GM19099 (cell line): ENCODE results near the gene PEX16.

Source experiments
- POLR2A ChIP-seq: IDR thresholded peaks from 3 replicates; pipeline ENCODE4 v1.6.1; 2011; ENCODE audit warnings: low read depth; ENCODE audit not compliant: insufficient read length; ENCODE audit errors: extremely low read depth

Gene PEX16

DNA sequence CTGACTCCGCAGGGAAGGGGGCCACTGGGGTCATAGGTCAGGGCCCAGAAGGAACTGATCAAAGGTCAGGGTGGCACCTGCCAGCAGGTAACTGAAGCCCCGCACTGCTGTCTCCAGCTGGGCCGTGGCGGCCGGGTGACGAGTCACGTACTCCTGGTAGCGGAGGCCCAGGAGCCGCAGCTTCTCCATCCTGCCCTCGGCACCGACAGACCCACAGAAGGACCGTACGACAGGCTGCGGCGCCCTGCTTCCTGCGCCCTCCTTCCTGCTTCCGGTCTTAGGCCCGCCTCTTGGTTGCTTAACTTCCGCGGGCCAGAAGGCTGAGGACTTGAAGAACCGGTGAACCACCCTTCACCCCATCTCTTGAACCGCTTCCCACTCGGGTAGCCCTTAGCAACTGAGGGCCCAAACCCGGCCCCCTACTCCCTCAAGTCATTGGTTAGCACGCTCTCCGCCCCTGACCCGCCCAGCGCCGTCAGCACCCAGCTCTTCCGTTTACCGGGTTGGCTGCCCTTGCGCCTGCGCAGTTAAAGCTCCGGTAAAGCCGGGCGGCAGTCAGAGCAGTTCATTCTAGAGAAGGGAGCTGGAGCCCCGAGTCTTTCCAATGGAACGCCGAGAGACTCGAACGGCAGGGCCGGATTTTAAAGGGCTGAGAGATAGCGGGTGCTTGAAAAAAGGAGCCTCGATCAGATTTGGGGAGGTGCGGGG is at the start of gene PEX16:
TSS of gene PEX16 (minus strand) at position 255 of the 708 bp plus-strand sequence. CDS start at position 189, 66 bp downstream.
- peak; percentile 89 for TF ChIP-seq POLR2A

DNA sequence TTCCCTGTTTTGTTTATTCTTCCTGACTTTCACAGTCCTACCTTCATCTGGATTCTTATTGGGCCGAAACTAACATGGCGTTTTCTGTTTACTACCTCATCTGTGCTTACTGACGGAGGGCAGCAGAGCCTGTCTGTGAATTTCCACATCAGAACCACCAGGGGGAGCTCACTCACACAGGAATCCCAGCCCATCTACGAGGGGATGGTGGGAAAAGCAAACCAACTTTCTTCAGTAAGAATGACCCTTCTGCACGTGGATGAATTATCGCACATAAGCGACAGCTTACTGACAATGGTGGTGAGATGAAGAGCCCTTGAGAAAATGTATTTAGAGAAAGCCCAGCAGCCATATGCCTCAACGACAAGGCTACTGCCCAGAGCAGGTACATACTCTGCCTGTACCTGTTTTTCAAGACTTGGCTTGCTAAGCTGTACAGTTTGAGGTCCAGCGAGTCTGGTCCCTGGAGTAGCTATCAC is 47.3 kb upstream of the PEX16 start:
- TF ChIP-seq POLR2A, result no peak

DNA sequence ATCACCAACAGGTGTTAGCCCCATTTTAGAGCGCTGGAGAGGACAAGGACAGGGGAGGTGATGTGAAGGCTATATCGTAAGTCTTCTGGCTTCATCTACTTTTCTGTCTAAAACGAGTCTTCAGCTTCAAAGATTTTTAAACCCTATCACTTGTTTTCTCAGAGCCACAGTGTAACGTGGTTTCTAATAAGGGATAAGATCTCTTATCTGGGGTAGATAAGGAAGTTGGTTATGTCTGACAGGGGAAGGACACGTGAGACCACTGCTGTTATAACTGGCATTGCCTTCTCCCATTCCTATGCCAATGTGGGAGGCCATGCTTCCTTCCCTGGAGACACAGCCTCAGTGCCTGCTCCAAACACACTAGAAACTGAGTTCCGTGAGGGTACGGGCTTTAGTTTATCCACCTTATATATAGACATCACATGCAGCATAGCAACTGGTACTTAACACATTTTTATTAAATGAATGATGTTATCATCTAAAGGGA is 44.1 kb upstream of the PEX16 start:
- TF ChIP-seq POLR2A, result no peak

DNA sequence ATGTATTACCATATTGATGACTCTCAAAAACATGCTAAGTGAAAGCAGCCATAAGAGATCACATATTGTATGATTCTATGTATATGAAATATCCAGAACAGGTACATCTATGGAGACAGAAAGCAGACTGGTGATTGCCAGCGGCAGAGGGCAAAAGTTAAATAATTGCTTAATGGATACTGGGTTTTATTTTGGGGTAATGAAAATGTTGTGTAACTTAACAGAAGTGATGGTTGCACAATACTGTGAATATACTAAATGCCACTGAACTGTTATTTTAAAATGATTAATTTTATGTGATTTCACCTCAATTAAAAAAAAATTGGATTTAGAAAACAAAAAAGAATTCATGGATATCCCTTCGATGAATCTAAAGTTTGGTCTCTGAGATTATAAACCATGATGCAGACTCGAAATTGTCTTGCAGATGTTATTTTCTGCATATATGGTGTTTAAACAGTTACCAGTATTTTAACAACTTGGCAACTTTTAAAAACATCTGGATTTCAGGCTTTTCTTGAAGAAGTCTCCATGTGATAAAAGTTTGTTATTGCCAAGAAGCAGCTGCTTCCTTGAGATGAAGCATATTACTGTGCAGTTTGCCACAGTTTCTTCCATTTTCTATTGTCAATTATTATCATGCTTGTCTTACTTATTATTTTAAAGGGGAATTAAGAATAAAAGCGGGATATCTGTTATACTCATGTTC is 42.9 kb upstream of the PEX16 start:
- no peak for TF ChIP-seq POLR2A

DNA sequence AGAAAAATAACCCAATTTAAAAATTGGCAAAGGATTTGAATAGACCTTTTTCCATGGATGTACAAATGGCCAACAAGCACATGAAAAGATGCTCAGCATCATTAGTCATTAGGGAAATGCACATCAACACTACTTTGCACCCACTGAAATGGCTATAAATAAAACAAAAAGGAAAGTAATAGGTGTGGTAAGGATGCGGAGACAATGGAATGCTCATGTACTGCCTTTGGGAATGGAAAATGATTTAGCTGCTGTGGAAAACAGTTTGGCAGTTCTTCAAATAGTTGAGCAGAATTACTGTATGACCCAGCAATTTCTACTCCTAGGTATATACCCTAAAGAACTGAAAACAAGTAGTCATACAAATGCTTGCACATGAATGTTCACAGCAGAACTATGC is 42.2 kb upstream of the PEX16 start:
- TF ChIP-seq POLR2A, result no peak

DNA sequence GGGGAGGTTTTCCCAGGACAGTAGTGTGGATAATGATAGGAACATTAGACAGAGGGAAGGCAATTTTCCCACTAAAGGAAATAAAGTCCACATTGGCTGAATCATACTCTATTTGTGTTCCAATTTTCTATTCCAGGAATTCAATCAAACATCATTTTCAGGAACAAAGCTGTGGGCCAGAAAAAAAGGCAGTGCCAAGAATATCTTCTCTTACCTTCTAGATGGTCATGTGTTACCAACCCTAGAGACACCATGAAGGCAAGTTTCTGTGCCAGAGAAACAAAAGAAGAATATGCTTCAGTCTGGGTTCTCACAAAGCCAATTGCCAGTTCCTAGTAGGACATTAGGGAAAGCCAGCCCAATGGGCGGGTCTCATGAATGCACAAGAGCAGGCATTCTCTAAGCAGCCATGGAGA is 32.3 kb upstream of the PEX16 start:
- TF ChIP-seq POLR2A, result no peak

DNA sequence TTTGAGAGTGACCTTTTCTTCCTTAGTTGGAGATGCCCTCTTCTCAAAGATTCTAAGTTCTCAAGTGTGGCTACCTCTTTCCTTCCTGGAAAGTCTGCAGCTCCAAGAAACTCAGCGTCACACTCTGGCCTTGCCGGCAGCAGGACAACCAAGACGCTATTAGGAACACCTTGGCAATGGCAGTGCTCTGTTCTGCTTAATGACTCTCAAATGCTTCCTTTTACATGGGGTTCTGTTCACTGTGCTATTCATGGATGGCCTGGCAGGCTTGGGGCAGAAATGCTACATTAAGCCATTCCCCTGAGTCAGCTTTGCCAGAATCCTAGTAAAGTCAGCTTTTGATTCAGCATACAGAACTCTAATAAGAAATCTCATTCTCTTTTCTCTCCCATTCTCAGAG is 30.7 kb upstream of the PEX16 start:
- TF ChIP-seq POLR2A, result no peak

DNA sequence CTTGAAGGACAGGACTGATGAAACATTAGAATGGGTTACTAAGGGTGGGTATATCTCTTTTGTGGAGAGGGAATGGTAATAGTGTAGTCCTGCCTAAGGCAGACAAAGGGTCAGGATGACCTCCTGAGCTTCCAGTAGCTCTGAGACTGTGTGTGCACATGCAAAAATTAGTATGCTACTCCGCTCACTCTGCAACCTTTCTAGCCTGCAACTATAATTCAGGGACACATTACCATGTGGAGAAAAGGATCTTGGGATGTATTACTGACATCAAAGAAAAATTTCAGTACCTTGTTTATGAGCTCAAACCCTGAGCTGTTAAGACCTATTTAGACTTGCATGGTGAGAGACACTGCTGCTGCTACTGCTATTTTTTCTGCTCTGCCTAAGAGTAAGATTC is 30.2 kb upstream of the PEX16 start:
- TF ChIP-seq POLR2A, result no peak

DNA sequence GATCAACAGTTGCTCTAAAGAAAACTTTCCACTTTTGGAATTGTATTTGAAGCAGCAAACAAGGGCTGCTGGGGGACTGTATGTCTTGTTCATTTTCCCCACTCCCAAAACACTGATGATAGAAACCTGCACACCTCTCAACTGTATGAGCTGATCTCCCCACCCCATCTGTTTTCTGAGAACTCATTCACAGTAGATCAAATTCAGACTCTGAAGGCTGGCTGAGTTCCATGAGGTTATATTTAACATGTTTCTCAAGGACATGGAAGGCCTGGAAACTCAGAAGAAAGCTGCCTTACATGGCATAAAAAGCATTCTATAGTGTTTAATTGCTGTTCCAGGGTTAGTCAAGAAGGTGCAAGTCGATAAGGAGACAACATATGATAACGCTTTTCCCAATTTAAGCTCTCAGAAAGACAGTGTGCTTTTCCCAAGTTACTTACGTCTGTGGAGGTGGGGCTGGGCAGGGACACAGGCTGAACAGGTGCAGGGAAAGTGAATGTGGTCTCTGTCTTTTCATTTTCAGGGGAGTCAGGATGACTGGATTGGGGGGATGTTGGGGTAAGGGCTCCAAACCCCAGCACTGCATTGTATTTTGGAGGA is 27.8 kb upstream of the PEX16 start:
- no peak for TF ChIP-seq POLR2A

DNA sequence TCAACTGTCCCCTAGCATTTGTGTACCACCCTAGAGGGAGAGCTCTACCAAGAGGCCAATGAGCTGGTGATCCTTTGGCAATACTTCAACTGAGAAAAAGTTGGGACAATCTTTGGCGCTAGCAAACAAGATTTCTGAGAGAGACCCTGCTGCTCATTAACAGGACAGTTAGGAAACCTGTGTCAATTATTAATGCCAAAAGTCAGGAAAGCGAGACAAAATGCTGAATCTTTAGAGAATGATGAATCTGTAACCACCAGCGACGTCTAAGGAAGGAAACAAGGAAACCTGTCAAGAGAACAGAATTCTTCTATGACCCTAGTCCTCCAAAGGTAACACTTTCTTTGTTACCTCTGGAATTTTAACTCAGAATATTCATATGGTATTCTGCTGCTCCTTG is 24.7 kb upstream of the PEX16 start:
- no peak for TF ChIP-seq POLR2A

DNA sequence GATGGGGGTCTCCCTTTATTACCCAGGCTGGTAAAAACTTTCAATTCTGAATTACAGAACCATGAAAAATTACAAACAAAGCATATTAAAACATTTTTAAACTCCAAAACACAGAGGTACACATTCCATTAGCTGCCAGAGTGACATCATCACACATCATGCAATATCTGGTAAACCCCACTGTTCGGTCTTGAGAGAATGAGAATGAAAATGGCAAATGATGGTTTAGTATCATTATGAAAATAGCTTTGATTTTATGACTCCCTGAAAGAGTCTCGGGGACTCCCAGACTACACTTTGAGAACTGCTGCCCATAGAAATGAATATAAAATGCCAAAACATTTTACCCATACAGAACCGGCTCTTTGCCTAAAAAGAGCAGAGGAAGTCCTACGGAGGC is 23.6 kb upstream of the PEX16 start:
- no peak for TF ChIP-seq POLR2A

DNA sequence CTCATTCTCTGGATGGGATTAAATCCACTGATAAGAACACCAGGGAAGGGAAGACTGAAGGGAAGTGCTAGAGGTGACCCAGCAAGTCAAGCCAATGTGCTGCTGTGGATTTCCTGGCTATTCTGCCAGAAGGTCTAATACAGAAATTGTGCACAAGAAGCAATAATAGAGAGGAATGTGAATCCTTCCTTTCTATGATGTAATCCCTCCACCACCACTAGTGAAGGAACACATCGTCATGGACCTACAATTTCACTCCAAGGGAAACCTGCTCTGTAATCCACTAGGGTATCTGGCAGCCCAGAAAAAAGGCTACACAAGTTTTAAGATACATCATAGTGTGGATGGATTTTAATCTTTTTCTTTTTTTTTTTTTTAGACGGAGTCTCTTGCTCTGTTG is 22.2 kb upstream of the PEX16 start:
- no peak for TF ChIP-seq POLR2A

DNA sequence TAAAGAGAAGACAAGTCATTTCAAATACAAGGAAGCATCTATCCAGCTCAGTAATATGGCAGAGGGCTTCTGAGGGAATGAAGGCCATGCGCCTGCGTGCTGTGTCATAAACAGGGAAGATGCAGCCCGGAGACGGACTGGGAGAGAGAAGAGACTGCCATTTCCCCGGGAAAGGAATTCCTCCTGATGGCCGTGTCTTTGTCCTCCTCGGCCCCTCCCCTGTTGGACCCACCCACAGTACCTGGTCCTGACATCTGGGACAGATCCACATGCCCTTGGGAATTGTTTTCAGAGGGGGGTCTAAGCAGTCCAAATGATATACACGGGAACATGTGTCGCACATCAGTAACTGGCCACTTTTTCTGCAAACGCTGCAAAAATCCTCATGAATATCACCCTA is 20.2 kb upstream of the PEX16 start:
- no peak for TF ChIP-seq POLR2A

DNA sequence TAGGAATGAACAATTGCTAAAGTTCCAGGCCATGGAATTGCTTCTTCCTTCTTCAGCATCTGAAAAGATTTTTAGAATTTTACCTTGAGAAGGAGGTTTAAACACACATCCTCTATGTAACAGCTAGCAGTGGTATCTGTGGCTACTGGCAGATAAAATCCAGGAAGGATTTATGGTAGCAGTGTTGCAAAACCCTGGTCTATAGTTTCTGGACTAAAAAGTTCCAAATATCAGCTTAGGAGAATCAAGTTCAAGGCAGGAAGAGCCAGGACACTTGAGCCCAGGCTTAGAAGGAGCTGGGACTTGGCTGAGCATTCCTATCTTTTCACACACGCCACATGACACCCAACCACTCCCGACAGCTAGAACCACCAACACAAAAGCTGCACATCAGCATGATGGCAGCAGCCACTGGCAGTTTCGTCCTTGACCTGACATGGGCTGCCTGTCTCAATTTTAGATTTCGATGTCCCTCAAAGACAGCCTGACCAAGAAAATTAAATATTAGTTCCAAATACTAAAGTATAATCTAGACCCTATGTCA is 18.9 kb upstream of the PEX16 start:
- TF ChIP-seq POLR2A, result no peak

DNA sequence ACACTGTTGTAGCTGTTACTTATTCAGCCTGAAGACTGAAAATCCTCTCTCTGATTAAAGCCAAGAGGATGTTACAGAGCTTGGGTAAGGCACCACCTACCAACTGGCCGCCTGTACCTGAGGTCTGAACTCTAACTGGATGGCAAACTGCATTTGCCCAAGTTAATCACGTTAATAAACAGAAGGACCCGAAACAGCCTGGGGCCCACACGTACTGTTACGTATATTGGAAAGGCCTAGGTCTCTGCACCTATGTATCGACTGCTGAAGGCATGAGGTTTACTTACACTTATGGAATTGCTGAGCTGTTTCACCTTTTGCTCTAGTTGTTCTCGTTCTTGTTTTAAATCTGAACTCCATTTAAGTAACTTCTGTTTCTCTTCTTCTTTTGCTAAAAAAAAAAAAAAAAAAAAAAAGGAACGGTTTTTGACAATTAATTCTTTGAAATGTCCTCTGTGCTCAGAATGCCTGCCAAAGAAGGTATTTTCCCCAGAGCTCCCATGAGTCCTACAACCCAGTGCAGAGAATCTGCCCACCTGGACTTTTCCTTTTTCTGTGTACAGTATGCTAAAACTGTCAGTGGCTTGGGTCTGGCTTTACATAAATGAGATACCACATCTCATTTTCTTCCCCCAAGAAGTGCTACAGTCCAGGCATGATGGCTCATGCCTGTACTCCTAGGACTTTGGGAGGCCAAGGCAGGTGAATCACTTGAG is 17.8 kb upstream of the PEX16 start:
- no peak for TF ChIP-seq POLR2A
